ENCODE data around the gene SLX9.
"Not testable (repeated sequence)": the region's sequence is repeated elsewhere in the genome, so short reads cannot be mapped to it uniquely, and the experiment has no call there.

The SLX9 gene

GRCh38 chr21:44965251-44966022 lies 25.6 kb downstream of the SLX9 start:
- DNase-seq, result peak; percentile 50

DNA sequence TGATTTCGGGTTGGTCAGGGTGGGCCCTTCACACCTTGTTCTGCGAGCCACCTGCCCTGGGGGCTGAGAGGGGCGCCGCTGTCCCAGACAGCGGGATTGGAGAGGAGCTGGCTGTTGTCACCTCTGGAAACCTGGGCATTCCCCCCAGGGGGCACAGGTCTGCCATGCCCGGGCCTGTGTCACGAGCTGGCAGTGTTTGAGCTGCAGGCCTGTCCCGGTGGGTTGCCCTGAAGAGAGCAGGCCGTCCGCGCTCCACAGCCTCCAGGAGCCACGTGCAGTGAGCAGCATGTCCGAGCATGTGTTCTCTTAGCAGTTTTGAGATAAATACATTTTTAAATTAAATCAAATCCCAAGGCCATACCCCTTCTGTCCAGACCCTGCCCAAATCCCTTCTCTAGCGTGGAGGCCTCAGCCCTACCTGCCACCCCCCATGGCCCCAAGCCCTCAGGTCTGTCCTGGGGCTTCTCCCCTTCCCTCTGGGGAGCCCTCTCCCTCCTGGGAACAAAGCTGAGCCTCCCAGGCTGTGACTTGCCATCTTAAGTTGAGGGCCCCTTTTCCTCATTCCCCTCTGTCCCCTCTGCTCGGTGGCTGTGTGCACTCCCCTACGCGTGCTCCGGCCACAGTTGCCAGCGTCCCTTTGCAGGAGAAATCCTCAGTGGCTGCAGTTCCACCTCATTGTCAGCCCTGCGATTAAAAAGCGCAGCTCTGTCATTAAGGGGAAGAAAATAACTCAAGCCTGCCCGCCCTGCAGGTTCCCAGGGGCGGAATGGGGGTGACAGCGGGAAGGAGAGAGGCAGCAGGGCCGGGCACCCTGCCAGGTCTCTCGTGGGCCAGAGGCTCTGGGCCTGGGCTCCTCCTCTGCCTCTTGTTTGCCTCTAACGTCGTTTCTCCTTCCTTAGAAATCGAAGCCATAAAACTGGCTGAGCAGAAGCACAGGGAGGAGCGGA lies 26.6 kb downstream of the SLX9 start:
- DNase-seq, result peak; percentile 22

DNA sequence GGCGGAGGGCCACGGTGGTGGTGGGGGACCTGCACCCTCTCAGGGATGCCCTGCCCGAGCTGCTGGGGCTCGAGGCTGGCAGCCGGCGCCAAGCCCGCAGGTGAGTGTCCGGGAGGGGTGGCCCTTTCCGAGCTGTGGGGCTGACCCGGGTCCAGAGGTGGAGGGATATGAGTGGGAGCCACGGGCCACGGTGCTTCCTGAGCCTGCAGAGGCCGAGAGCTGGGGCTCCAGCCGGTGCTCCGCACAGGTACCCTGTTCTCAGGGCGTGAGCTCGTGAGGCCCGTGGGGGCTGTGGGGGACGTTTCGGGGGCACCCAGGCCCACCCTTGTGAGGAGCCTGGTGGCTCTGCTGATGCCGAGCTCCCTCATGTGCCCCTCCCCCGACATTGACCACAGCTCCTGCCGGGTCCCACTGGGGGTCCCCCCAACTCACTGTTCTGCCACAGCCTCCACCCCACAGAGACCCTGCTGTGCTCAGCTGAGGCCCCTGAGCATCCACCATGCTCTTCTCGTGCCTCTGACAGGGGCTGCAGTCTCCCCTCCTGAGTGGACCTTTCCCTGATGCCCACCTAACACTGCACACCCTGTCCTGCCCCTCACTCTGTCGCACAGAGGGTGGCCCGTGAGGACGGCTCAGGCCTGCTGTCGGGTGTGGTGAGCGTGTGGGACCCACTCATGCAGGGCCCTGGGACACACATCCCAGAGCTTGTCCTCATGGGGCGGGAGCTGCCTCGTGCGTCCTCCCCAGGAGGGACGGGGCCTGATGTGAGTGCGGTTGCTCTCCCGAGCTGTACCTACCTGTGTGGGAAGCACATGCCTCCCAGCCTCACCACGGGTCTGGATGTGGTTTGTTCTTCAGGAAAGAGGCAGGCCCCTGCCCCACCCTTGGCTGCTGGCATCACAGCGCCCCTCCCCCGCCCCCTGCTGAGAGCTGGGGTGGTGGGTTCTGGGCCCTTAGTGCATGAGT lies 27.5 kb downstream of the SLX9 start:
- DNase-seq, result no peak

DNA sequence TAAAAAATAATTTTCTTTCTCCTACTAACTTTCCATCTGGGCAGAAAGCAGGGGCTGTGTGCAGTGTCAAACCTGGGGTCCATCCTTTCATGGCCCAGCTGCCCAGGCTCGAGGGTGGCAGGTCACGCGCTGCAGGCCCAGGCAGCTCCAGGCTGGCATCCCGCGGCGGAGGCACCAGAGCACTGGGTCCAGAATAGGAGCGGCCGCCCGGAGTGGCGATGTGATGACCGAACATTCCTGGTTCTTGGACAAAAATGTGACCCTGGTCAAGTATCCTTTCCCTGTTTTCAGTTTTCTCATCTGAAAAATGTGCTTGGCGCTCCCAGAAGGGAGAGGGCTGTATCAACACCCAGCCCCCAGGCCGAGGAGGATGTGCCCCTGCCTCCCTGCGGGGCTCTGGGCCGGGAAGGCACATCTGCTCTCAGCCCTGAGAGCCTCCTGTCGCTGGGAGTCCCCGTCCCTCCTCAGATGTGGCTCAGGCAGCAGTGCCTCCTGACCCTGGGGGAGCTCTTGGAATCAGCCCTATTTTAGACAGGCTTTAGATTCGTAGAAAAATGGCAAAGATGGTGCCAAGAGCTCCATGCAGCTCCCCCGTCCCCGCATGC lies 29.3 kb downstream of the SLX9 start:
- DNase-seq, result no peak

GRCh38 chr21:44969931-44970755 lies 30.3 kb downstream of the SLX9 start:
- DNase-seq, result peak; percentile 85

DNA sequence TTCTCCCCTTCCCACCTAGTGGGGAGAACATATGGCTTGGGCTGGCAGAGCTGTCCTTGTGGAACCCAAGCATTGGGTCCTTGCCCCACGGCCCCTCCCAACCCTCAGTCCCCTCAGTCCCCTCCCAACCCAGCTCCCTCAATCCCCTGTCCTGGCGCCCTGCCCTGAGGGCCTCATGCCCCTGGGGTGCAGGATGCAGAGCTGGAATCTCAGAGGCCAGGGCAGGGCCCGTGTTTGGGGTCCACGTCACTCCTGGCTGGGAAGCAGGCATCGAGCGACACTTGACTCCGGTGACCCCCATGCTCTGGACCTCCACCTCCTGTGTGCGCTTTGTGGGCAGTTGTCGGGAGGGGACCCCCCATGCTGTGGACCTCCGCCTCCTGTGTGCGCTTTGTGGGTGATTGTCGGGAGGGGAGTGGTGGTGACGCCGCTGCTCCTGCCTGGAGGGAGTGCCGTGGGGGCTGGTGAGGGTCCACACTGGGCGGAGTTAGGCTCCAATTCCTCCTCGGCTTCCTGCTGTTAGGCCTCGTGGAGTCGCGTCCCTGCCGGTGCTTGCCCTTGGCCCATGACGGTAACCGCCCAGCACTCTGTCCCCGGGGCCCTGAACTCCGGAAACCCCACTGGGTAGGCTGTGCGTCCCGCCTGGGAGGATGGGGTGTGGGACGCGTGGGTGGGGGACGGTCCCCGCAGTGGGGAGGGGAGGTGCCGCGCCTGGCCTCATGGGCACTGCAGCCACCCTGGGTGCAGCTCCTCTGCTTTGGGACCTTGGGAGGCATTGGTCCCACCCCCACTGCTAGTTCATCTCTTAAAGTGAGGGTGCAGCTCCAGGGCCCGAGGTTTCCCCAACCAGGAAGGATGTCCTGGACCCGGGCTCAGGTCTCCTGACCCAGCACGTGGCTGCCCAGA lies 31.2 kb downstream of the SLX9 start:
- no peak for DNase-seq

DNA sequence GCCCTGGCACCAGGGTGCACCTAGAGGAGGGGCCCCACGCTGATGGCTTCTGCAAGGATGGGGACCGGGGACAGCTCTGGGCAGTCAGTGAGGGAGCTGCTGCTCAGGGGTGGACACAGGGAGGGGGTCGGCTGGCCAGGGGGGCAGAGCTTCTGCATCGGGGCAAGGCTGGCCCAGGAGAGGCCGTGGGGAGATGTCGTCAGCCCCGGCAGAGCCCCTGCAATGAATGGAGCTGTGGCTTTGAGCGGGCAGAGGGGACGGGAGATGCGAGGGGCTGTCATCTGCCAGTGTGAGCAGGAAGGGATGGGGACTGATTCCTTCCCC lies 31.8 kb downstream of the SLX9 start:
- no peak for DNase-seq

DNA sequence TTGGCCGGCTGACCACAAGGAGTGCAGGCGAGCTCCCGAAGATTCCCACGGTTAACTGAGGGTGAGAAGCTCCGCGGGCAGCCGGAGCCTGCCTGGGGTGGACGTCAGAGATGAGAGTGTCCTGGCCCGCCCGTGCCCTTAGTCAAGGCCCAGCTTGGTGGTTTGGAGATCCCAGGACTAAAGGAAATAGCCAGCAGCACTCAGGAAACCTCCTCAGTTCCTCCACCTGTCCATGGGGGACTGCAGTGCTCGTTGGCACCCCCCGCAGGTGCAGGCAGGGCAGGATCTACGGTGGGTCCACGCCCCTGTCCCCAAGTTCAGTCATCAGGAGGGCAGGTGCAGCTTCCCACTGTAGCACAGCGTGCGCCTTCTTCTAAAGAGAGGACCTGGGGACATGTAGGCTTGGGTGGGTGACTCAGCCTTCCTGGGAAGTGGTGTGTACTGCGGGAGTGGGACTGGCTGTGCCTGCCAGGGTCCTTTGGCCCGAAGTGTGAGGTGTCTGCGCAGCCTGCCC lies 32.5 kb downstream of the SLX9 start:
- no peak for DNase-seq

- DNase-seq, result no peak
Measured at GRCh38 chr21:44972821-44973220, 33.0 kb downstream of the SLX9 start.

- DNase-seq, result no peak
Measured at GRCh38 chr21:44973598-44973997, 33.8 kb downstream of the SLX9 start.

- no peak for DNase-seq
Measured at GRCh38 chr21:44974676-44975075, 34.8 kb downstream of the SLX9 start.

- no peak for DNase-seq
Measured at GRCh38 chr21:44975720-44976555, 36.1 kb downstream of the SLX9 start.

DNA sequence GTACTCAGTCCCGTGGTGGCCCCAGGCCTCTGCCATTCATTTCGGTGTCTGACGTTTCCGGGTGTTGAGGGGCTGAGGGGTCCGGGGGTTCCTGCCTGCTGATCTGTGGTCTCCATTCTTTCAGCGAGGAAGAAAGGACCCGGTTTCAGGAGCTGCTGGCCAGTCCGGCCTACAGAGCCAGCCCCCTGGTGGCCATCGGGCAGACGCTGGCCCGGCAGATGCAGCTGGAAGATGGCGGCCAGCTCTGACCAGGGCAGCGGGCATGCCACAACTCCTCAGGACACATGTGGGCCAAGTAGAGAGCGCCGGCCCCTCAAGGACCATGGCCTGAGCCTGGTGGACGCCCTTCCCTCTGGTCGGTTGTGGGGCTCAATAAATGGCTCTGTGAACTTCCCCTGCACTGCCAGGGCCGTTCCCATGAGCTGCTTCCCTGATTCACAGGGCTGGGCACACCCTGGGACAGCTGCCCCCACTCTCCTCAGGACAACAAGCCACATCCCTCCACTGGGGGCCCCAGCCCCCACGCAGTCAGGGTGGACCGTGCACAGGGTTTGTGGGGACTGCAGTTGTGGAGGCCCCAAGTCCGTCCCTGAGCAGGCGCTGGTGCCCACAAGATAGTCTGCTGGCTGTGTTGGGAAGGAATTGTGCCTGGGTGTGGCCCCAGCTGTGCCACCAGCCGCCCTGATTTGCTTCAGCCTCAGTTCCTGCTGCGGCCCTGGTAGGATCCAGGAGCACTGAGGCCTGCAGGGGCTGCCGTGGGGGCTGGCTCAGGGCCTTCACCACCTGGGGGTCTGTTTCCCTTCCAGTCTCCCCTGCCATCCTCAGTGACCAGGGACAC lies 36.9 kb downstream of the SLX9 start:
- not testable (repeated sequence) for DNase-seq

GRCh38 chr21:44977616-44978340 lies 37.9 kb downstream of the SLX9 start:
- no peak for DNase-seq

DNA sequence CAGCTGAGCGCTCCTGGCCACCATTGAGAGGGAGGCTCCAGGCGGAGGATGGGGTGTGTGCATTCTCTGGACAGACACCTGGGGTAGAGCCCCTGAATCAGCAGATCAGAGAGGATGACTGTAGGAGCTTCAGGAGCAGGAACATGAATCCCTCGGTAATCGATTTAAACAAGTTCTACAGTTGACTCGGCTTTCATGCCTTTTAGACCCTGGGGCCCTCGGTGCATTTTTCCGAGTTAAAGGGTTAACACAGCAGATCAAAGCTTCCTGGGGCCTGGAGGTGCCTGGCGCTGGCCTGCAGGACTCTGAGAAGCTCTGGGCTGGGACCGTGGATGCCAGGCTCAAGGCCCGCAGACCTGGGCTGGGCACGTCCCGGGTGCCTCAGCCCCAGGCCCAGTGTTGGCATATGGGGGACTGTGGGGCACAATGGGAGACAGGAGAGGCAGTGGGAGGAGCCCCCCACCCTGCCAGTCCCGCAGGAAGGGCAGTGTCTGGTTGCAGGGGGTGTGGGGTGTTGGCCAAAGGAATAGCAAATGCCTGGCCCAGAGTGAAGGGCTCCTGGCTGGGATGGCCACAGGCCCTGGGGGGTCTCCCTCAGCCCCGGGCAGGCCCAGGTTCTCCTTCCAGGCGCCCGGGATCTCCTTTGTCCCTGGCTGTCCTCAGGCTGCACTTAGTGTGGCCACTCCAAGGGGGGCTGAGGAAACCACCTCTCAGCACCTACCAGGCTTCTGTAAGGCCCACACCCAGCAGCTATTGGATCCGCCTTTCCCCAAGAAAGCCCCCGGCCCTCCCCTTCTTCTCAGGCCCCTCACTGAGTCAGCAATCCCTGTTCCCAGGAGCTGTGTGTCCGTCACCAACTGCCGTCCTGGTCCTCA lies 40.1 kb downstream of the SLX9 start:
- no peak for DNase-seq
